Ishikawa (cell line): ENCODE measurements around the gene SLC16A6.

Experiments
- CEBPB ChIP-seq: IDR thresholded peaks from 2 replicates; pipeline ENCODE4 v1.6.1; 2012
- CREB1 ChIP-seq: IDR thresholded peaks from 2 replicates; pipeline ENCODE4 v1.6.1; 2012; ENCODE audit warnings: low read depth
- EGR1 ChIP-seq: IDR thresholded peaks from 2 replicates; pipeline ENCODE4 v1.6.1; 2012
- EP300 ChIP-seq: IDR thresholded peaks from 2 replicates; pipeline ENCODE4 v1.6.1; 2012; ENCODE audit warnings: borderline replicate concordance
- FOXM1 ChIP-seq: IDR thresholded peaks from 2 replicates; pipeline ENCODE4 v1.6.1; 2012; ENCODE audit warnings: low read depth, borderline replicate concordance
- NFIC ChIP-seq: IDR thresholded peaks from 2 replicates; pipeline ENCODE4 v1.6.1; 2012
- RAD21 ChIP-seq: IDR thresholded peaks from 2 replicates; pipeline ENCODE4 v1.6.1; 2012; ENCODE audit warnings: low read depth
- REST ChIP-seq: IDR thresholded peaks from 2 replicates; pipeline ENCODE4 v1.6.1; 2012; ENCODE audit warnings: low read depth, mild to moderate bottlenecking
- TAF1 ChIP-seq: IDR thresholded peaks from 2 replicates; pipeline ENCODE4 v1.6.1; 2012; ENCODE audit warnings: low read depth, mild to moderate bottlenecking
- TCF12 ChIP-seq: IDR thresholded peaks from 2 replicates; pipeline ENCODE4 v1.6.1; 2012; ENCODE audit warnings: low read depth
- TEAD4 ChIP-seq: IDR thresholded peaks from 2 replicates; pipeline ENCODE4 v1.6.1; 2012
- YY1 ChIP-seq: IDR thresholded peaks from 2 replicates; pipeline ENCODE4 v1.6.1; 2012; ENCODE audit warnings: low read depth
- ZBTB7A ChIP-seq: IDR thresholded peaks from 2 replicates; pipeline ENCODE4 v1.6.1; 2012; ENCODE audit warnings: low read depth
- TF ChIP-seq, protein P1 (sequence below): IDR thresholded peaks from 2 replicates; pipeline ENCODE4 v1.6.1; 2012
- TF ChIP-seq, protein P2 (sequence below): IDR thresholded peaks from 2 replicates; pipeline ENCODE4 v1.6.1; 2012

SLC16A6 gene, protein sequence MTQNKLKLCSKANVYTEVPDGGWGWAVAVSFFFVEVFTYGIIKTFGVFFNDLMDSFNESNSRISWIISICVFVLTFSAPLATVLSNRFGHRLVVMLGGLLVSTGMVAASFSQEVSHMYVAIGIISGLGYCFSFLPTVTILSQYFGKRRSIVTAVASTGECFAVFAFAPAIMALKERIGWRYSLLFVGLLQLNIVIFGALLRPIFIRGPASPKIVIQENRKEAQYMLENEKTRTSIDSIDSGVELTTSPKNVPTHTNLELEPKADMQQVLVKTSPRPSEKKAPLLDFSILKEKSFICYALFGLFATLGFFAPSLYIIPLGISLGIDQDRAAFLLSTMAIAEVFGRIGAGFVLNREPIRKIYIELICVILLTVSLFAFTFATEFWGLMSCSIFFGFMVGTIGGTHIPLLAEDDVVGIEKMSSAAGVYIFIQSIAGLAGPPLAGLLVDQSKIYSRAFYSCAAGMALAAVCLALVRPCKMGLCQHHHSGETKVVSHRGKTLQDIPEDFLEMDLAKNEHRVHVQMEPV

GRCh38 chr17:68290955-68291835 is at the start of gene SLC16A6, which contains the start of gene ARSG:
TSS of gene SLC16A6 (minus strand) at chr17:68291127. CDS start at chr17:68278320, 12,807 bp downstream.
TSS of gene ARSG (plus strand) at chr17:68291495. CDS start at chr17:68307494, 15,999 bp downstream.
- TF ChIP-seq NFIC (peak; percentile 5; the same call in 1 of the 2 replicates), CEBPB (no peak), RAD21 (no peak), TCF12 (no peak), REST (no peak), YY1 (no peak), TEAD4 (no peak), ZBTB7A (no peak), EGR1 (peak; percentile 44; the same call in 1 of the 2 replicates), CREB1 (no peak)
- TF ChIP-seq, protein P1, sequence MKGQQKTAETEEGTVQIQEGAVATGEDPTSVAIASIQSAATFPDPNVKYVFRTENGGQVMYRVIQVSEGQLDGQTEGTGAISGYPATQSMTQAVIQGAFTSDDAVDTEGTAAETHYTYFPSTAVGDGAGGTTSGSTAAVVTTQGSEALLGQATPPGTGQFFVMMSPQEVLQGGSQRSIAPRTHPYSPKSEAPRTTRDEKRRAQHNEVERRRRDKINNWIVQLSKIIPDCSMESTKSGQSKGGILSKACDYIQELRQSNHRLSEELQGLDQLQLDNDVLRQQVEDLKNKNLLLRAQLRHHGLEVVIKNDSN, result peak; percentile 68
- TF ChIP-seq, protein P2, sequence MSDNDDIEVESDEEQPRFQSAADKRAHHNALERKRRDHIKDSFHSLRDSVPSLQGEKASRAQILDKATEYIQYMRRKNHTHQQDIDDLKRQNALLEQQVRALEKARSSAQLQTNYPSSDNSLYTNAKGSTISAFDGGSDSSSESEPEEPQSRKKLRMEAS, result peak; percentile 88

DNA sequence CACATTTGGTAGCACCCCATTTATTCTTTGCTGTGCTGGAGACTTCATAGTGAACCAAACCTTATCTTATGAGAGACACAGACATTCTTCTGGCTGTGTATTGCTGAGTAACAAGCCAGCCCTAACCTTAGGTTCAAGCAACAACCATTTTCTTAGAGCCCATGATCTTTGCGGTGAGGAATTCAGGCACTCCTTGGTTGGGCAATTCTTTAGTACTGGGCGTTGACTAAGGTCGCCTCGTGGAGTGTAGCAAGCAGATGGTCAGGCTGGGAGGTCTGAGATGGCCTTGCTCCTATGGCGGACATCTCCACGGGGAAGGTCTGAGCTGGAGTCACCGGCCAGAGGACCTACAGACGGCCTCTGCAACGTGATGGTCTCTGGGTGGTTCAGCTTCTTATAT is 43.5 kb upstream of the SLC16A6 start:
- TF ChIP-seq YY1 (no peak), FOXM1 (no peak), TEAD4 (no peak), EGR1 (no peak), CEBPB (no peak)

DNA sequence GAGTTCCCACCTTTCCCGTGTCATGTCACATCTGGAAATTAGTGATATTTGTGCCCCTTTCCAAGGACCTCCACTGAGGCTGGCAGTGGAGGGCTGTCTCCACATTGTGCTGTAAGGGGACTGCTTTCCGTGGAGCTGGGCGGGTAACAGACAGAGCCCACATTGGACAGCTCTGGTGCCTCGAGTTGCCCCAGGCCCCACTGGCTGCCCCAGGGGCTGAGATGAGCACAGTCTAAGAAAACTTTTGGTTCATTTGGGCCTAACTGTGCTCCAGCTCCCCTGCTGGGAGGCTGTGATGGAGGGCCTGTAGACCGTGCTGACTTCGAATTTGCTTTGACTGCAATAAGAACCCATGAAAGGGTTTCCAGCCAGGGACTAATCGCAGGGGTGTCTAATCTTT is 38.4 kb upstream of the SLC16A6 start:
- TF ChIP-seq TCF12 (no peak), RAD21 (no peak), ZBTB7A (no peak), REST (no peak), FOXM1 (no peak), EP300 (no peak), YY1 (no peak), TAF1 (no peak), TEAD4 (no peak), NFIC (no peak), CEBPB (no peak), EGR1 (no peak)
- TF ChIP-seq, protein P2, result no peak
- TF ChIP-seq, protein P1, result no peak

DNA sequence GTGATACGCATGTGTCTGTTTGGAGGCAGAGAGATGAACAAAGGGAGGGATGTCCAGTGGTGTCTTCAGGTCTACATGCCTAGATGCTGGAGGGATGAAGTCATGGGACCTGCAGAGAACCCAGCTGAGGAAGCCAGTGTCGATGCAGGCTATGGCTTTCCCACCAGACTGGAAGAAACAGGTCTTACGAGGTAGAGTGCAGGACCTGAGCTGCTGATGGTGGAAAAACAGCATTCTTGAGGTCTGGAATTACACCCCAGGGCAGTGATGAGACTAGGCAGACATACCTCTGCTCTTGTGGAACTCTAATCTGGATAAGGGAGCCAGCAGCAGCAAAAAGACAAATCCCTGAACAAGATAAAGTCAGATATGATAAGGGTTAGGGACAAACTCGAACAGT is 37.7 kb upstream of the SLC16A6 start:
- TF ChIP-seq CEBPB (no peak), ZBTB7A (no peak), FOXM1 (no peak), REST (no peak), RAD21 (no peak), EGR1 (no peak), TCF12 (no peak), YY1 (no peak), CREB1 (no peak), TAF1 (no peak)
- TF ChIP-seq, protein P1, result no peak
